Gastrocnemius medialis (tissue), 4 donors: Measurements from ENCODE around the gene CEBPA.

ENCODE experiments used
- CTCF ChIP-seq, 5 experiments: fragments of 450-650 bp in 3 of 5; fragments of 200-600 bp in 2 of 5; sonication (generic) in 2 of 5; IDR thresholded peaks in 4 of 5; conservative IDR thresholded peaks in 1 of 5; 1 replicate in 4 of 5; 2 replicates in 1 of 5; pipeline ENCODE4 v1.5.1; 2016 to 2019; ENCODE audit warnings: antibody characterized with exemption in 5 of 5, mild to moderate bottlenecking in 3 of 5, moderate library complexity in 3 of 5
- POLR2A ChIP-seq, 2 donors: fragments of 450-650 bp; IDR thresholded peaks; one replicate each; pipeline ENCODE4 v1.6.1; 2017; ENCODE audit warnings: antibody characterized with exemption in 2 of 2, mild to moderate bottlenecking in 2 of 2, moderate library complexity in 2 of 2

DNA sequence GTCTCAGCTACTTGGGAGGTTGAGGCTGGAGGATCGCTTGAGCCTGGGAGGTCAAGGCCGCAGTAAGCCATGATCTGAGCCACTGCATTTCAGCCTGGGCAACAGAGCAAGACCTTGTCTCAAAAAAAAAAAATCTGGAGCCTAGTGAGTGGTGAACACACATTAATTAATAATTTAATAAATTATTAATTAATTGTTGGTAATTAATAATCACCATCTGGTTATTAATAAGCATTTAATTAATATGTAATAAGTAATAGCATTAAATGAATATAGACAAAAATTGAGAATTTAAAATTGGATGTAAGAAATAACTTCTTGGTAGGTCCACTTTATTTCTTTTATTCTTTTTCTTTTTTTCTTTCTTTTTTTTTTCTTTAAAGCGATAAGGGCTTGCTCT is 31.9 kb upstream of the CEBPA start:
- TF ChIP-seq CTCF (IDR thresholded peaks at IDR 0.05 in 4 of 5, conservative IDR thresholded peaks at IDR 0.05 in 1 of 5) (no peak), POLR2A (IDR thresholded peaks at IDR 0.05) (no peak)
